GM19467 (cell line): ENCODE measurements around the gene HK3.
"Not testable (repeated sequence)": the region's sequence is repeated elsewhere in the genome, so short reads cannot be mapped to it uniquely, and the experiment has no call there.

Source experiments
- ATAC-seq: cut with Tn5 transposase; IDR thresholded peaks from one replicate; pipeline ENCODE4 v1.9.1; 2021; ENCODE audit warnings: mild to moderate bottlenecking, moderate library complexity; ENCODE audit not compliant: unreplicated experiment

HK3 gene

DNA sequence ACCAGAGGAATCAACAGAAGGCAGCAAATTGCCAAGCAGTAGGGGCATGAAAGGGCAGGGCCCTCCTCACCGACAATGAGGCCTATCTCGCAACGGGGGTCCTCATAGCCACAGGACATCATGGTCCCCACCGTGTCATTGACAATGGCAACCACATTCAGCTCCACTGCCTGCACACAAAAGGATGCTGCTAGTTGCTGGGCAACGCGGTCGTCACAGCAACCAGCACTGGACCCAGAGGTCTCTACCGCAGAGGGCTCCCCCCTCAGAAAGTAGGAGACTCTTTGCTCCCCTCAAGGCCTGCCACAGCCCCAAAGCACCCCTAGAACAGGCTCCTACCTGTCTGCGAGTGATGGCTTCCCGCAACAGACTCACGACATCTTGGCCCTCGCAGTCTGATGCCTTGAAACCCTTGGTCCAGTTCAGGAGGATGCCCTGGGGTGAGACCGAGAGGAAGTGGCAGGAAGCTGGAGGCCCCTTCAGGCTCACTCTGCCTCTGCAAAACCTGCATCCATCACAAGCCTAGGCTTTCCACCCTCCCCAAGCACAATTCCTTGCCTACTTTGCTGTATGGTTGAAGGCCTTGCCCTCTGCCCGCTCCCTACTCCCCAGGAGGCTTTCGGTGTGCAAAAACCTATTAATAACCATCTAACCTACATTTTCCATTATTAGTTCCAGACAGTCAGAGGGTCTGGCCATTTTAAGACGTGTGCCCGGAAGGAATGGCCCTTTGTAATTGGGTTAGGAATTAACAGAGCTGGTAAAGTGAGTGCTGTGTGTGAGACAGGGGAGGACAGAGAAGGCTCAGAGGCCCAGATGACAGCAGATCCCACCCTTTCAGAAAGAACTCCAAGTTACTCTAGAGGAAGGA, 15.2 kb downstream of the HK3 start:
- ATAC-seq = no peak

DNA sequence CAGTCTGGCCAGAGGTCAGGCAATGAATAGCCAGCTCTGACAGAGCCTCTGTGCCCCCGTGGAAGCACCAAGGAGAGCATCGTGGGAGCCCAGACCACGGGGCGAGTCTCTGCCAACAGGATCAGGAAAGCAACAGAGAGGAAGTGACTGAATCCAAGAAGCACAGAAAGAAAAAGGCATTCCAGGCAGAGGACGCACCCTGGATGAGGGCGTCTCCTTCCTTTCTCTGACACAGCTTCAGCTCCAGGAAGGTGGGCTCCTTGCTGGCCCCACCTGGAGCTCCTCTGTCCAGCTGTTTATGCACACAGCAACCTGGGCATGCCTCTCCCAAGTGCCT, 16.6 kb downstream of the HK3 start:
- no peak for ATAC-seq

DNA sequence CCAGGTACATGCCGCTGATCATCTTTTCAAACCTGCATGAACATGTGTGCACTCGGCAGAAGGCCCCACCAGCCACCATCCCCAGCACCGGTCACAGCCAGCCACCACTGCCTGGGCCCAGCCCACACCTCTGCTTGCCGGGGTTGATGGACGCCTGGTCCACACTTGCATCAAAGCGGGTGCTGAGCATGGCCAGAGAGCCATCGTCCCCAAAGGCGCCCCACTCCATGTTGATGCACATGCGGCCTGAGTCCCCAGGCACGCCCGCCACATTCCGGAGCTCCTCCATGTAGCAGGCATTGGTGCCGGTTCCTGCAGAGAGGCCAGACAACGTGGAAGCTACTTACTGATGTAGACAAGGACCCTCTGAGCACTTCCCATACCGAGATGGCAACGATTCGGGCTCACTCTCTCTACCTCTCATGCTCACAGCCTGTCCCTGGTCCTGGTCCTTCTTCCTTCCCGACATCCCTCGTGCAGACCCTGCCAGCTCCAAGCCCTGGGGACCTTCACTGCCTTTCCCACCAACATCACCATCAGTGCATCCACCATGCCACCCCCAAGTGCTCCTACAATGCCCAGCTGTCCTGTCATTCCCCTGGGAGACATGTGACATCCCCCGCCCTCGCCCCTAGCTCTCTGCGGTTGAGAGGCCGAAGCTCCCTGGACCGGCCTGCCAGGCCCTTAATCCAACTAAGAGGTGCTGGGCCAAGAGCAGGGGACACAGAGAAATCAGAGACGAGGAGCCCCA, 17.2 kb downstream of the HK3 start:
- no peak for ATAC-seq

DNA sequence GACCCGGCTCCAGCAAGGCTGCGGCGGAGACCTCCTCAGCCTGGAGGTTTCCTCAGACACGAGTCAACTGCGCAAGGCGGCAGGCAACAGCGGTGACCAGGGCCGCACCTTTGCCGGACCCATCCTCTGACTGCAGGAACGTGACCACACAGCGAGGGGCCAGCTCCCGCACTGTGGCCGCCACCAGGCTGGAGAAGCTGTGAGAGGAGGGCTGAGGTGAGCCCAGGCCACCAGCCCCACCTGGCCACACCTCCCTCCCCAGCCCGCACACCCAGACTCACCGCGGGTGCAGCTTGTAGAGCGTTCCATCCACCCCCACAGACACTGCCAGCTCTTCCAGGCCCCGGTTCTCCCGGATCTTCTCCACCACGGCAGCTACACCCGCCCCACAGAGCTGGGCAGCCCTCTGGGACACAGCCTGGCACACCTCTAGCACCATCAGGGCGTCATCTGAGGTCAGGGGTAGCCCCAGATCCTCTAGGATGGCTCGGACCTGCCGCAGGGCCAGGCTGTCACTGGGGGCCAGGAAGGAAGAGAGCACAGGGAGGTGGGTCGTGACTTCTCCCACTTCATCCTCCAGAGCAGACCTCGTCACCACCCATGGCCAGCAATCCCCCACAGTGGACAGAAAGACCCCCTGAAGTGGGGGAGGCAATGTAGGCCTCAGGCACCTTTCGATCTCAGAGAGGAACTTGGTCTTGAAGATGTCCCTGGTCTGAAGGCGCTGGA, 18.0 kb downstream of the HK3 start:
- ATAC-seq = no peak

DNA sequence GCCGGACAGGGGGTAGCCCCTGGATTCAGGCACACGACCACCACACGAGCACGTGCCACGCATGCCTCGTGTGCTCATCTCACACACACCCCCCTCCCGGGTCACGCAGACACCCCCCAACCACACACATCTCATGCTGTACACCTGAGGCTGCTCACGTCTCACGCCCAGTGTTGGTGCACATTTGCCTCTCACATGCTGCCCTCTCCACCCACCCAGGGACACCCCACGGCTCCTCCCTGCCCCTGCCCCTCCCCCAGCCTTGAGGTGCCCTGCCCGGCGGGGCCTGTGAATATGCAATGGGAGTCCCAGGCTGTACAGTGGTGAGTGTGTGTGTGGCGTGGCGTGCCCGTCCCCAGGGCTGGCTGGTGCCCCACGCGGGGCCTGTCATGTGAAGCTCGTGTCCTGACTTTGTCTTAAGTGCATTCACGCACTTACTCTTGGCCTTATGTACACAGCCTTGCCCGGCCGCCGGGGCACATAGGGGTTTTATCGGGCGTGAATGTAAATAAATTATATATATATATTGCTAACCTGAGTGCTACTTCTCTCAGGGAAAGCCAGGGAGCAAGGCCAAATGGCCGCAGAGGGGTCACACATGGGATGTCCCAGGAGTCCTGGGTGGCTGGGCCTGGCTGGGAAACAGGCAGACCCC, 18.7 kb downstream of the HK3 start:
- ATAC-seq = no peak

DNA sequence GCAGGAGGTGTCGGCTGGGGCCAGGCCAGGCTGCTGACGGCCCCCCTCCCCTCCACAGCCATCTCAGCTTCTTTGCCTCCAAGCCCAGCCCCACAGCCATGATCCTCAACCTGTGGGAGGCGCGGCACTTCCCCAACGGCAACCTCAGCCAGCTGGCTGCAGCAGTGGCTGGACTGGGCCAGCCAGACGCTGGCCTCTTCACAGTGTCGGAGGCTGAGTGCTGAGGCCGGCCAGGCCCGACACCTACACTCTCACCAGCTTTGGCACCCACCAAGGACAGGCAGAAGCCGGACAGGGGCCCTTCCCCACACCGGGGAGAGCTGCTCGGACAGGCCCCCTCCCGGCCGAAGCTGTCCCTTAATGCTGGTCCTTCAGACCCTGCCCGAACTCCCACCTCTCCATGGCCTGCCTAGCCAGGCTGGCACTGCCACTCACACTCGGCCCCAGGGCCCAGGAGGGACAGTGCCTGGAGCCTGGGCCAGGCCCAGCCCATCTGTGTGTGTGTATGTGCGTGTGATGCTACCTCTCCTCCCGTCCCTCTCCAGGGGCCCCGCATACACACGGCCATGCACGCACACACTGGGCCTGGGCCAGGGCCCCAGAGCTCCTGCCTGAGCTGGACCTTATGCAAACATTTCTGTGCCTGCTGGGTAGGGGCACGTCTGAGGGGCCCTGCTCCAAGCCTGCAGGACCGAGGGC, 19.3 kb downstream of the HK3 start:
- no peak for ATAC-seq

DNA sequence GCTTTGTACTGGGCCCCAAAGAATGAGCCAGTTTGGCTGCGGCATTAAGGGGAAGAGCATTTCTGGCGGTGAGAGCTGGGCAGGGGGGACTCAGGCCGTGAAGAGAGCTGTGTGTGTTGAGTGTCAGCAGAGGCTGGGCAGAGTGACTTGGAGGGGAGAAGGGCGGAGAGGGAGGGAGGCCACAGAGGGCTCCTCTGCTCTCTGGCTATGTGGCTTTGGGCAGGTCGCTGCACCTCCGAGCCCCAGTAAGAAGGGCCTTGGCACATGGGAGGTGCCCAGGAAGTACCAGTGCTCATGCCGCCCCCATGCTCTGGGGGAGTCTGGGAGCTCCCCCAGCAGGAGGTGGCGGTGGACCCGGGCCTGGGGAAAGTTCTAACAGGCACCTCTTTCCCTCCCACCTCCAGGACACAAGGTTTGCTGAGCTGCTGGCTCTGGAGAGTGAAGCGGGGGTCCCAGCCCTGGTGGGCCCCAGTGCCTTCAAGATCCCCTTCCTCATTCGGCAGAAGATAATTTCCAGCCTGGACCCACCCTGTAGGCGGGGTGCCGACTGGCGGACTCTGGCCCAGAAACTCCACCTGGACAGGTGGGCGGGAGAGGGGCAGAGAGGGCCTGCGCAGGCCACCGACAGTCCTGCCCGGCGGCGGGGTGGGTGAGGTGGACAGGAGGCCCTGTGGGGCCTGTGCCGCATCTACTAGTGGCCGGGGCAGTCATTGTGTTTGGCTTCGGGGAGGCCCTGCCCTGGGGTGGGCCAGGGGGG, 20.1 kb downstream of the HK3 start:
- no peak for ATAC-seq

DNA sequence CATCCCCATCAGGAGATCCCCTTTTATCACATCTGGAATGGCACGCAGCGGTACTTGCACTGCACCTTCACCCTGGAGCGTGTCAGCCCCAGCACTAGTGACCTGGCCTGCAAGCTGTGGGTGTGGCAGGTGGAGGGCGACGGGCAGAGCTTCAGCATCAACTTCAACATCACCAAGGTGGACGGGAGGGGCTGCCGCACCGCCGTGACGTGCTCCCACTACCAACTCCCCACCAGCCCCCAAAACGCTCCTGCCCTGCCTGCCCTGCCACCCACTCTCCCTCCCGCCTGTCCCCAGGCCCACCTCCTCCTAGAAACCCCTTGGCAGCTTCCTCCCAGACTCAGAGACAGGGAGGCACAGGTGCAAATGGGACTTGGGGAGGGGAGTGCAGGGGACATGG, 20.7 kb downstream of the HK3 start:
- ATAC-seq = no peak

DNA sequence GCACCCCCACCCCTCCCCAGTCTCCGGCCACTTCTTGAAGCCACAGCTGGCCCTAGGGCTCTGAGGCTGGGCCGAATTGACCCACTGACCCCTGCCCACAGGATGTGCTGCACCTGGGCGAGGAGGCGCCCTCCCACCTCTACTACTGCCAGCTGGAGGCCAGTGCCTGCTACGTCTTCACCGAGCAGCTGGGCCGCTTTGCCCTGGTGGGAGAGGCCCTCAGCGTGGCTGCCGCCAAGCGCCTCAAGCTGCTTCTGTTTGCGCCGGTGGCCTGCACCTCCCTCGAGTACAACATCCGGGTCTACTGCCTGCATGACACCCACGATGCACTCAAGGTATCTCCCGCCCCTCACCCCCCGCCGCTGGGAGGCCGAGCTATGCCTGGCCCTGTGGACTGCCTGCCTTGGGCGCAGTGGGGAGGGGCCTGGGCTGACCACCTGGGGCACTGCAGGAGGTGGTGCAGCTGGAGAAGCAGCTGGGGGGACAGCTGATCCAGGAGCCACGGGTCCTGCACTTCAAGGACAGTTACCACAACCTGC, 21.3 kb downstream of the HK3 start:
- no peak for ATAC-seq

DNA sequence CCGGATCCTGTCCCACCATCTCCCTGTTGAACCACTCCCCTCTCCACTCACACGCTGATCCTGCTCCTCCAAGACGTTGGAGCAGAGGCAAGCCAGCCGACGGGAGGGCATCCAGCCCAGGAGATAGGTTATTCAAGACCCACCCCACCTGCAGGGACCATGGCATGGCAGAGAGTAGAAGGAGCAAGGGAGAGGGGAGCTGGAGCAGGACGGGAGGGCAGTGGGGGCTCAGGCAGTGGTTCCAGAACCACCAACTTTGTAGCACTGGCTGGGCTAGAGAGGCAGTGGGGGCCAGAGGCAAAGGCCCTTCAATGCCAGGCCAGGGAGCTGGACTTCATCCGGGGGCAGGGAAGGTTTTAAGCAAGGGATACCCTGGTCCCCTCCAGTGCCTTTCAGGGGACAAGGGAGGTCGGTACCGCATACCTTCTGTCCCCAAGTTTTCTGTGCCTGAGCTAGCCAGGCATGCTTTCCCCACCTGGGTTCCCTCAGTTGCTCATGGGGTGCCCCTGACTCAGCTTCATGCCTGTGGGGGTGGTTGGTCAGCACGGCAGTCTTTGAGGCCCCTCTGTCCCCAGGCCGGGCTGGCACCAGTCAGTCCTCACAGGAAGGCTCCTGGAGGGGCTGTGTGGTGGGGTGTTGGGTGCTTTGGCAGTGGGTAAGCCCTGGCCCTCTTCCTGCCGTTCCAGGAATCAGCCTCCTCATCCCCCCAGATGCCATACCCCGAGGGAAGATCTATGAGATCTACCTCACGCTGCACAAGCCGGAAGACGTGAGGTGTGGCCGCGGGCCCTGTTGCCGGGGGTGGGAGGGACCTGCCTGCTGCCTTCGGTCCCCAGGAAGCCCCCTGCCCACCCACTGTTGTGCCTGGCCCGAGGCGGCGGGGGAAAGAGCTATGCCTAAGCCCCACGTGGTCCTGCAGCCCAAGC, 22.4 kb downstream of the HK3 start:
- ATAC-seq = no peak

DNA sequence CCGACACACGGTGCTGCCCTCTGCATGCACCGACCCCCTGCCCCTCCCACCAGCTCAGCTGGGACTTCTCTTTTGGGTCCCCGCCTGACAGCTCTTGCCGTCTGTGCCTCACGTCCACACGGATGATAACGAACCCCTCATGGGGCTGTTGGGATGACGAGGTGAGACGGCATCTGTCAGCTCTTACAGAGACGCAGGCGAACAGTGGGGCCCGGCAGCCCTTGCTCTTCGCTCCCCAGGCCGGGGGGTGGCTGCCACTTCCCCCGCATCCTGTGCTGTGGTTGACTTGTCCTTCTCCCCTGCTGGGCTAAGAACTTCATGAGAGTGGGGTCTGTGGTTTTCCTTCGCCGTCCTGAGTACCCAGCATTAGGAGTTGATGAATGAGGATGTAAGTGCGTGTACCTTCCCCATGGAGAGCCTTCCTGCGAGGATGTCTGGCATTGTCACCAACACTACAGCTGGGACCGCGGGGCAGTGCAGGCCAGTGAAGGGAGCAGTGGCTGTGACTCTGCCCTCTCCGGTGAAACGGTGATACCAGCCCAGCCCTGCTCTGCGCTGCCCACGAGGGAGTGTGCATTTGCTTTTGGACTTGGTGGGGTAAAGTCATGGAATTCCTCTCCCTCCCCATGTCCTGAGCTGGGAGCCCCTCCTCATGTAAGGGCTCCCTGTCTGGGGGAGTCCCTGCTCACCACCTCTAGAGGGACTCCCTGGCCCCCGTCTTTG, 23.2 kb downstream of the HK3 start:
- no peak for ATAC-seq

DNA sequence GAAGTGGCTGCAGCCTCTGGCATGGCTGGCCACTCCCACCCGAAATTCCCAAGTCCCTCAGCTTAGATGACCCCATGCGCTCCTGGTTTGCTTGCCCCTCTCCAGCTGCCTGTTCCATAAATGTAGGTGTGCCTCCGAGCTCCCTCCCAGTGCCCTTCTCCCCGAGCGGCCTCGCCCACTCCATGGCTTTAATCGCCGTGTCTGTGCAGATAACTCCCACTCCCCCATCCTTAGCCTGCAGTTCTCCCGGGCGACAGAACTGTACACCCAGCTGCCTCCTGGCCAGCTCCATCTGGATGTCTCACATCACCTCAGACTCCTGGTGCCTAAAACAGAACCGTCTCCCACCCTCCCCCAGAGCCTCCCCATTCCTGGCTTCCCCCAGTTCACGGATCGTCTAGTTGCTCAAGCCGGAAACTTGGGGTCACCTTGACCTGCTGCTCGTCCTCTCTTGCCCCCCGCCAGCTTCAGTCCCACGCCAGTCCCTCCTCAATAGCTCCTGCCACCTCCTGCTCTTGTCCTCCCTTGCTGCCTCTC, 24.1 kb downstream of the HK3 start:
- no peak for ATAC-seq

DNA sequence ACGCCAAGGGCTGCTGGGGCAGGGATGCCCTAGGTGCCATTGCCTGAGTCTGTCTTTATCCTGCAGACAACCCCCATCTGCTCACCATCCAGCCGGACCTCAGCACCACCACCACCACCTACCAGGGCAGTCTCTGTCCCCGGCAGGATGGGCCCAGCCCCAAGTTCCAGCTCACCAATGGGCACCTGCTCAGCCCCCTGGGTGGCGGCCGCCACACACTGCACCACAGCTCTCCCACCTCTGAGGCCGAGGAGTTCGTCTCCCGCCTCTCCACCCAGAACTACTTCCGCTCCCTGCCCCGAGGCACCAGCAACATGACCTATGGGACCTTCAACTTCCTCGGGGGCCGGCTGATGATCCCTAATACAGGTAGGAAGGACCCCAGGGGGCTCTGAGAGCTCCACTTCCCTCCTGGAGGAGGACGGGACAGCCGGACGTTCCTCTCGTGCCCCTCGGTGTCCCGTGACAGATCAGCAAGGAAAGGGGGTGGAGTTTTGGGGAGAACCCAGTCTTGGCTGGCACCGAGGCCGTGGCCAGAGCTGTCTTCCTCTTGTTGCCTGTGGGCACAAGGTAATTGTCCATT, 24.9 kb downstream of the HK3 start:
- no peak for ATAC-seq

DNA sequence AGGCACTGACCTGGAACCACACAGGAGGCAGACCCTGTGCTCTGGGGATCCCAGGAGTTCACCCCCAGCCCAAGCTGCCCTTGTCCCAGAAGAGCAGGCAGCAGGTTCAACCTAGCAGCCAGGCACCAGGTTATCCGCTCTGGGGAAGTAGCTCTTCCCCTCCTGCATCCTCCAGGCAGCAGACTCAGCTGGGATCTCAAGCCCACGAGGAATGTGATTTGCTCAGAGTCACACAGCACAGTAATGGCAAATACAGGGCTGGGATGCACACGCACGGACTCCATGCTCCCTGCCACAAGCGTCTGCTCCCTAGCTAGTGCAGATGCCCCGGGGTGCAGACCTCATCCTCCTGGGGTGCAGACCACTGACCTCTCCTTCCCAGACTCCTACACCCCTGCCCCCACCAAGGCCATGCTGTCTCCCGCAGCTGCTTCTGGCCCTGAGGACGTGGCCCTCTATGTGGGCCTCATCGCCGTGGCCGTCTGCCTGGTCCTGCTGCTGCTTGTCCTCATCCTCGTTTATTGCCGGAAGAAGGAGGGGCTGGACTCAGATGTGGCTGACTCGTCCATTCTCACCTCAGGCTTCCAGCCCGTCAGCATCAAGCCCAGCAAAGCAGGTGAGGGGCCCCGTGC, 25.5 kb downstream of the HK3 start:
- no peak for ATAC-seq

DNA sequence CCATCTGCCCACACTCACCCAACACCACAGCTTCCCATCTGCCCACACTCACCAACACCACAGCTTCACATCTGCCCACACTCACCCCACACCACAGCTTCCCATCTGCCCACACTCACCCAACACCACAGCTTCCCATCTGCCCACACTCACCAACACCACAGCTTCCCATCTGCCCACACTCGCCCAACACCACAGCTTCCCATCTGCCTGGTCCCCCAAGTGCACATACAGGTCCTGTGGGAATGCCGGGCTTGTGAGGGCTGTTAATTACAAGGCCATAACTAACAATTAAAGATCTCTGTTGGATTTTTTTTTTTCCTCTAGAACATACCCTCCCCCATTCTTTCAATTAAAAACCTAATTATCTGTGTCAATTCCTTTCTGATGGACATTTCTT, 26.1 kb downstream of the HK3 start:
- not testable (repeated sequence) for ATAC-seq

DNA sequence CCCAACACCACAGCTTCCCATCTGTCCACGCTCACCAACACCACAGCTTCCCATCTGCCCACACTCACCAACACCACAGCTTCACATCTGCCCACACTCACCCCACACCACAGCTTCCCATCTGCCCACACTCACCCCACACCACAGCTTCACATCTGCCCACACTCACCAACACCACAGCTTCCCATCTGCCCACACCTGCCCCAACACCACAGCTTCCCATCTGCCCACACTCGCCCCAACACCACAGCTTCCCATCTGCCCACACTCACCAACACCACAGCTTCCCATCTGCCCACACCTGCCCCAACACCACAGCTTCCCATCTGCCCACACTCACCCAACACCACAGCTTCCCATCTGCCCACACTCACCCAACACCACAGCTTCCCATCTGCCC, 26.6 kb downstream of the HK3 start:
- not testable (repeated sequence) for ATAC-seq

DNA sequence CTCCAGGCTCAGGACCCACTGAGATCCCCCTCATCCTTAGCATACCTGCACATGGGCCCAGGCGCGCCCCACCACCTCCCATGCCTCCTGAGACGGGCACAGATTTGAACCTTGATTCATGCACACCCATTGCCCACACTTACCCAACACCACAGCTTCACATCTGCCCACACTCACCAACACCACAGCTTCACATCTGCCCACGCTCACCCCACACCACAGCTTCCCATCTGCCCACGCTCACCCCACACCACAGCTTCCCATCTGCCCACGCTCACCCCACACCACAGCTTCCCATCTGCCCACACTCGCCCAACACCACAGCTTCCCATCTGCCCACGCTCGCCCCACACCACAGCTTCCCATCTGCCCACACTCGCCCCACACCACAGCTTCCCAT, 28.5 kb downstream of the HK3 start:
- ATAC-seq = not testable (repeated sequence)
